Measurements from ENCODE around the gene UBE2H. TPM values are rescaled to one million over a fixed set of nuclear protein-coding genes. Genes with fewer than 3 reads are reported as not detected.

UBE2H gene
- total RNA-seq = 100 to 1,000 TPM in 1 of 4 donors, 10 to 100 TPM in 3; 68.3 to 123 (median 91.4) TPM

- no peak for TF ChIP-seq CTCF (IDR thresholded peaks at IDR 0.05)
- peak; percentile 98 for TF ChIP-seq POLR2A (IDR thresholded peaks at IDR 0.05; ENCODE audit: low read depth)
- TF ChIP-seq EP300 (IDR thresholded peaks at IDR 0.05) = no peak
- peak; percentile 99 to 100 for TF ChIP-seq POLR2AphosphoS5 (IDR thresholded peaks at IDR 0.05)
- intact Hi-C loops (cut with DNase I) = no loop called here
- no peaks in the 10 kb centered on the region for H3K36me3 ChIP-seq
- DNase-seq (ENCODE audit: extremely low spot score) = peak; percentile 99
- peak within 1 kb of the TSS; percentile 90 to 100 (median 97) for H3K4me3 ChIP-seq
- peaks cover 19 to 37% (median 30%) of the 10 kb centered on the region in 4 donors for H3K4me1 ChIP-seq
- H3K9me3 ChIP-seq = no peaks in the 10 kb centered on the region
- H3K27ac ChIP-seq (replicated peaks in 1 of 4) = peak within 1 kb of the TSS; percentile 97 to 99 (median 98)
- H3K27me3 ChIP-seq = no peaks in the 10 kb centered on the region
- 10% methylated on average over 31 of the region's 58 CpGs for WGBS
Observed at GRCh38 chr7:129952653-129953560, at the start of gene UBE2H. TSS of gene UBE2H (minus strand) at chr7:129952960. CDS start at chr7:129952555, 405 bp downstream.

GRCh38 chr7:129998446-129998845 lies 45.7 kb upstream of the UBE2H start:
- TF ChIP-seq POLR2A (IDR thresholded peaks at IDR 0.05; ENCODE audit: low read depth) (no peak), CTCF (IDR thresholded peaks at IDR 0.05) (no peak), EP300 (IDR thresholded peaks at IDR 0.05) (no peak), POLR2AphosphoS5 (IDR thresholded peaks at IDR 0.05) (no peak)
- no peaks in the 10 kb centered on the region for H3K27me3 ChIP-seq
- H3K9me3 ChIP-seq = no peaks in the 10 kb centered on the region
- no peak overlapping the region for H3K4me3 ChIP-seq
- WGBS = 89% methylated on average over 5 of the region's 5 CpGs
- no peak for DNase-seq (ENCODE audit: extremely low spot score)
- H3K27ac ChIP-seq (replicated peaks in 1 of 4) = no peak overlapping the region
- no peaks in the 10 kb centered on the region for H3K36me3 ChIP-seq
- no peaks in the 10 kb centered on the region for H3K4me1 ChIP-seq
- intact Hi-C loops (cut with DNase I) = no loop called here

- intact Hi-C loops (cut with DNase I) = no loop called here
- H3K9me3 ChIP-seq = no peaks in the 10 kb centered on the region
- H3K27me3 ChIP-seq = no peaks in the 10 kb centered on the region
- TF ChIP-seq CTCF (IDR thresholded peaks at IDR 0.05) (no peak), POLR2A (IDR thresholded peaks at IDR 0.05; ENCODE audit: low read depth) (no peak), POLR2AphosphoS5 (IDR thresholded peaks at IDR 0.05) (no peak), EP300 (IDR thresholded peaks at IDR 0.05) (no peak)
- DNase-seq (ENCODE audit: extremely low spot score) = no peak
- H3K4me3 ChIP-seq = no peak overlapping the region
- no peaks in the 10 kb centered on the region for H3K36me3 ChIP-seq
- no peaks in the 10 kb centered on the region for H3K4me1 ChIP-seq
- 70% methylated on average over 5 of the region's 5 CpGs for WGBS
- no peak overlapping the region for H3K27ac ChIP-seq (replicated peaks in 1 of 4)
Observed at GRCh38 chr7:129997285-129997684, 44.5 kb upstream of the UBE2H start.

- no peaks in the 10 kb centered on the region for H3K36me3 ChIP-seq
- H3K27ac ChIP-seq (replicated peaks in 1 of 4) = no peak overlapping the region
- no peaks in the 10 kb centered on the region for H3K9me3 ChIP-seq
- peaks cover 9 to 13% (median 10%) of the 10 kb centered on the region in 4 donors for H3K4me1 ChIP-seq
- no peak for TF ChIP-seq POLR2A (IDR thresholded peaks at IDR 0.05; ENCODE audit: low read depth)
- TF ChIP-seq CTCF (IDR thresholded peaks at IDR 0.05) = no peak
- TF ChIP-seq POLR2AphosphoS5 (IDR thresholded peaks at IDR 0.05) = no peak
- TF ChIP-seq EP300 (IDR thresholded peaks at IDR 0.05) = no peak
- 67% methylated on average over 8 of the region's 8 CpGs for WGBS
- no peaks in the 10 kb centered on the region for H3K27me3 ChIP-seq
- intact Hi-C loops (cut with DNase I) = no loop called here
- no peak overlapping the region for H3K4me3 ChIP-seq
- DNase-seq (ENCODE audit: extremely low spot score) = no peak
Observed at GRCh38 chr7:129993275-129993674, 40.5 kb upstream of the UBE2H start.
